Spleen (tissue), 11 donors: ENCODE measurements around the gene RC3H1. TPM values are rescaled to one million over a fixed set of nuclear protein-coding genes. Genes with fewer than 3 reads are reported as not detected.

ENCODE experiments used
- DNase-seq: peaks from one replicate; pipeline ENCODE4 v3.0.0-alpha.2; 2020
- H3K27ac ChIP-seq, 8 donors: fragments of 200-600 bp; sonication (generic) in 7 of 8; 1 replicate in 4 of 8; 2 replicates in 4 of 8; pipeline versions ENCODE4 v1.5.0 to v1.8.0; 2016 to 2021; ENCODE audit warnings: inconsistent platforms in 4 of 8, mild to moderate bottlenecking in 4 of 8, moderate library complexity in 1 of 8
- H3K27me3 ChIP-seq, 7 donors: fragments of 200-600 bp; sonication (generic) in 6 of 7; replicated peaks in 1 of 7; 1 replicate in 4 of 7; 2 replicates in 3 of 7; pipeline versions ENCODE4 v1.5.0 to v1.8.0; 2016 to 2021; ENCODE audit warnings: inconsistent platforms in 3 of 7, mild to moderate bottlenecking in 1 of 7
- H3K36me3 ChIP-seq, 6 donors: fragments of 200-600 bp; sonication (generic) in 5 of 6; 1 replicate in 4 of 6; 2 replicates in 2 of 6; pipeline versions ENCODE4 v1.5.0 to v1.8.0; 2016 to 2021; ENCODE audit warnings: inconsistent platforms in 2 of 6
- H3K4me1 ChIP-seq, 6 donors: fragments of 200-600 bp; sonication (generic) in 5 of 6; 1 replicate in 3 of 6; 2 replicates in 3 of 6; pipeline versions ENCODE4 v1.5.0 to v1.8.0; 2016 to 2021; ENCODE audit warnings: inconsistent platforms in 3 of 6
- H3K4me3 ChIP-seq, 8 donors: fragments of 200-600 bp; sonication (generic) in 7 of 8; 1 replicate in 4 of 8; 2 replicates in 4 of 8; pipeline versions ENCODE4 v1.5.0 to v1.8.0; 2016 to 2021; ENCODE audit warnings: inconsistent platforms in 4 of 8, mild to moderate bottlenecking in 4 of 8, moderate library complexity in 2 of 8
- H3K9me3 ChIP-seq, 8 donors: fragments of 200-600 bp; sonication (generic) in 7 of 8; 1 replicate in 4 of 8; 2 replicates in 4 of 8; pipeline versions ENCODE4 v1.5.0 to v1.8.0; 2016 to 2021; ENCODE audit warnings: inconsistent platforms in 4 of 8
- POLR2A ChIP-seq, 3 donors: fragments of 450-650 bp; IDR thresholded peaks; one replicate each; pipeline ENCODE4 v1.5.1; 2017; ENCODE audit warnings: antibody characterized with exemption in 3 of 3, mild to moderate bottlenecking in 1 of 3
- POLR2AphosphoS5 ChIP-seq, 3 donors: sonication (generic); formaldehyde crosslinking; IDR thresholded peaks; one replicate each; pipeline ENCODE4 v1.5.1; 2017; ENCODE audit warnings: antibody characterized with exemption in 3 of 3
- WGBS, 5 donors: extraction: QIAGEN DNeasy Blood & Tissue Kit in 3 of 5; methylation state at CpG; one replicate each; pipeline versions ENCODE4 v1.1.5 to v1.1.7; 2013 to 2018; 5-methylcytosine and 5-hydroxymethylcytosine counted together
- intact Hi-C: fragments of 100-400 bp; cut with DNase I; formaldehyde crosslinking; loops from one replicate; pipeline ENCODE4 v1.15.0; 2023; ENCODE audit warnings: low total_unique reads
- polyA plus RNA-seq, 3 donors: library from polyadenylated mRNA; stranded (reverse); fragments of 200-250 nt; gene quantifications; one replicate each; pipeline ENCODE4 v1.2.1, GENCODE V29; 2013
- total RNA-seq, 7 donors: library from RNA; depleted of rRNA in 3 of 7; stranded (reverse); fragments of >200 nt in 3 of 7; fragmentation: NEBNext Ultra II Directional in 4 of 7; extraction: Animal tissue kit (Norgen Biotek cat#: 25700) in 4 of 7; gene quantifications; one replicate each; pipeline versions ENCODE4 v1.1.0 to v1.2.1, GENCODE V29; 2016 to 2021
- TF ChIP-seq, protein P1 (sequence below), 11 experiments: fragments of 200-600 bp in 7 of 11; fragments of 450-650 bp in 4 of 11; sonication (generic) in 4 of 11; IDR thresholded peaks in 8 of 11; conservative IDR thresholded peaks in 3 of 11; 1 replicate in 7 of 11; 2 replicates in 4 of 11; pipeline versions ENCODE4 v1.4.0 to v1.8.0; 2016 to 2021; ENCODE audit warnings: antibody characterized with exemption in 11 of 11, inconsistent platforms in 4 of 11, mild to moderate bottlenecking in 1 of 11
- donor health status: healthy with polysubstance abuse.
- donor health status: DM: no; HTN: no; CAD: no; lungs with moderate emphysema.
- donor health status: DM: no; HTN: no; CAD: no.
- donor health status: Bipolar disorder and iron deficiency.
- donor health status: healthy.
- donor health status: DM: no; HTN: no; CAD: no.
- donor health status: DM: yes; HTN: yes; CAD: no.

RC3H1 gene
- total and polyA plus RNA-seq, 10 donors: 3.9 to 64.2 (median 51.4) TPM

DNA sequence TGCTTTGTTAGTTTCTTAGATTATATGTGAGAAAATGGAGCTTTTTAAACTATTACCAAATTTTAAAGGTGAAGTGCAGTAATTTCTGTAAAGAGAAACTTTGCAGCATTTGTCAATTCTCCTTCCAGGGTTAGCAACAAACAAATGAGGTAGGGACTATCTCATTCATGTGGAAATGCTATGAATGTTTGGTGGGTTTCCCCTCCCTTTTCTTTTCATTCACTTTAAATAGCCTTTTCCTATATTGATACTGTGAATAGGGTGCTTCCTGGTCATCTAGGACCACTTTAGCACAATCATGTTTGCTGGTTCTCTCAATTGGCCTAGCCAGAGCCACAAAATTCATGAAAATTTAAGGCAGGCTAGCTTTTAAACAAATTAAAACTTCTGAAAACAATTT is 133.4 kb downstream of the RC3H1 start:
- Histone ChIP-seq H3K27me3 (no peaks in the 10 kb centered on the region), H3K9me3 (no peaks in the 10 kb centered on the region), H3K36me3 (peaks cover 0 to 66% (median 18%) of the 10 kb centered on the region in 6 donors), H3K27ac (peak overlapping the region in 2 of 8 donors; percentile 11 to 27), H3K4me1 (peaks cover 0 to 32% (median 9%) of the 10 kb centered on the region in 6 donors), H3K4me3 (no peak overlapping the region)
- intact Hi-C loops: no loop called here
- no peak for TF ChIP-seq POLR2A (IDR thresholded peaks at IDR 0.05)
- TF ChIP-seq POLR2AphosphoS5 (IDR thresholded peaks at IDR 0.05): no peak
- TF ChIP-seq, protein P1, sequence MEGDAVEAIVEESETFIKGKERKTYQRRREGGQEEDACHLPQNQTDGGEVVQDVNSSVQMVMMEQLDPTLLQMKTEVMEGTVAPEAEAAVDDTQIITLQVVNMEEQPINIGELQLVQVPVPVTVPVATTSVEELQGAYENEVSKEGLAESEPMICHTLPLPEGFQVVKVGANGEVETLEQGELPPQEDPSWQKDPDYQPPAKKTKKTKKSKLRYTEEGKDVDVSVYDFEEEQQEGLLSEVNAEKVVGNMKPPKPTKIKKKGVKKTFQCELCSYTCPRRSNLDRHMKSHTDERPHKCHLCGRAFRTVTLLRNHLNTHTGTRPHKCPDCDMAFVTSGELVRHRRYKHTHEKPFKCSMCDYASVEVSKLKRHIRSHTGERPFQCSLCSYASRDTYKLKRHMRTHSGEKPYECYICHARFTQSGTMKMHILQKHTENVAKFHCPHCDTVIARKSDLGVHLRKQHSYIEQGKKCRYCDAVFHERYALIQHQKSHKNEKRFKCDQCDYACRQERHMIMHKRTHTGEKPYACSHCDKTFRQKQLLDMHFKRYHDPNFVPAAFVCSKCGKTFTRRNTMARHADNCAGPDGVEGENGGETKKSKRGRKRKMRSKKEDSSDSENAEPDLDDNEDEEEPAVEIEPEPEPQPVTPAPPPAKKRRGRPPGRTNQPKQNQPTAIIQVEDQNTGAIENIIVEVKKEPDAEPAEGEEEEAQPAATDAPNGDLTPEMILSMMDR (IDR thresholded peaks at IDR 0.05 in 8 of 11, conservative IDR thresholded peaks at IDR 0.05 in 3 of 11): no peak
- no peak for DNase-seq

DNA sequence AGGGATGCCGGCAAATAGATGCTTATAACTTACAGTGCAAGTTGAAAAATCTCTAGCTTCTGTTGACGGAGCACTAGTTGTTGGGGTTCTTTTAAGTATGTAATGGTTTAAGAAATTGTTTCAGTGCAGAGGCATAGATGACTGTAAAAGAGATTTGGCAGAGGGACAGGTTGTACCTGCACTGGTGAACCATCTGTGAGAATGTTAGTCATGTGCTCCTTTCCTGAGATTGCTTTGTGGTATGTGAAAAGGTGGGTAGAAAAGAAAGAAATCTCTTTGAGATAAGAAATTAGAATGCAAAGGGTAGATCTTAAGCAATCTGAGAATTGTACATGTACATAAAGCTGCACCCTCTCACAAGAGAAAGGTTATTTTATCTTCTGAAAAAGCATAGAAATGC is 134.5 kb downstream of the RC3H1 start:
- H3K9me3 ChIP-seq: no peaks in the 10 kb centered on the region
- no peaks in the 10 kb centered on the region for H3K27me3 ChIP-seq
- H3K4me1 ChIP-seq: peaks cover 0 to 32% (median 9%) of the 10 kb centered on the region in 6 donors
- no peak for DNase-seq
- intact Hi-C loops: no loop called here
- WGBS, 5 donors: 89 to 95% (median 94%) methylated on average over 2 of the region's 2 CpGs
- H3K4me3 ChIP-seq: peak overlapping the region in 1 of 8 donors; percentile 3
- H3K36me3 ChIP-seq: peaks cover 0 to 66% (median 18%) of the 10 kb centered on the region in 6 donors
- H3K27ac ChIP-seq: peak overlapping the region in 3 of 8 donors; percentile 66 to 78 (median 74)
- TF ChIP-seq POLR2A (IDR thresholded peaks at IDR 0.05): no peak
- TF ChIP-seq POLR2AphosphoS5 (IDR thresholded peaks at IDR 0.05): no peak
- TF ChIP-seq, protein P1 (IDR thresholded peaks at IDR 0.05 in 8 of 11, conservative IDR thresholded peaks at IDR 0.05 in 3 of 11): no peak

DNA sequence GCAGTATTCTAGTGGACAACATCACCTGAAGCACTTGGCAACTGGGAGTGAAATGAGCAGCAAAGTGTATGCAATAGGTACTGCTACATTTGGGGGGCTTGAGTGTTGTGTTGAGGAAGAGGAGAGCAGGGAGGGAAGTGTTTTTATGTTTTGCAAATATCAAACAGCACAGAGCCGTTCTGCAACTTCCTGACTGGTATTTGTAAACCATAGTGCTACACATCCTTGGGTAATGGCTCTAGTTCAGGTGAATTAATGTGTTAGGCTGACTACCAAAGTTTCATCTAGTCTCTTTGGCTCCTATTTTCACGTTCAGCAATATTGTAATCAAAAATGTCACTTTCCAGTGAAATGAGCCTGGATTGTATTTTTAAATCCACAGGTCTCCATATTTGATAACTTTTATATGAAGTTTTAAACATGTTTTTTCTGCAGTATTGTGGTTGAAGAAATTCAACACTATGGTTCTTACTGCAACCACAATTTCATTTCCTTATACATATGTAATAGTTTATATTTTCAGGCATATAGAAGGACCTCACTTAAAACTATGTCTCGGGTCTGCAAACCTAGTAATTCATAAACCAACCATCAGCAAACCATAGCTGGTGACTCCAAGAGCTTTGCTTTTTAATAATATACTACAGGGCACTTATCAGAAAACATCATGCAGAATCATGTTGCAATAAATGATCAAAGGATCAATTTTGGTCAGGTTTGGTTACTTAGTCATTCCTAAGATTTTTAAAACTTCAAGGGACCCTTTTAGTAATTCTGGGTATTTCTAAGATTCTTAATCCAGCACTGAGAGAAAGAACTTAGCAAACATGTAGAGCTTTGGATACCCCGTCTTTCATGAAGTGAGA is 135.2 kb downstream of the RC3H1 start:
- no peak for DNase-seq
- 55 to 79% (median 64%) methylated on average over 4 of the region's 4 CpGs for WGBS, 5 donors
- H3K4me1 ChIP-seq: peaks cover 0 to 32% (median 9%) of the 10 kb centered on the region in 6 donors
- peak overlapping the region in 6 of 8 donors; percentile 3 to 78 (median 48) for H3K27ac ChIP-seq
- TF ChIP-seq, protein P1 (IDR thresholded peaks at IDR 0.05 in 8 of 11, conservative IDR thresholded peaks at IDR 0.05 in 3 of 11): no peak
- TF ChIP-seq POLR2A (IDR thresholded peaks at IDR 0.05): no peak
- TF ChIP-seq POLR2AphosphoS5 (IDR thresholded peaks at IDR 0.05): no peak
- intact Hi-C loops: no loop called here
- H3K27me3 ChIP-seq: no peaks in the 10 kb centered on the region
- H3K9me3 ChIP-seq: no peaks in the 10 kb centered on the region
- H3K36me3 ChIP-seq: peaks cover 0 to 65% (median 18%) of the 10 kb centered on the region in 6 donors
- peak overlapping the region in 1 of 8 donors; percentile 3 for H3K4me3 ChIP-seq

DNA sequence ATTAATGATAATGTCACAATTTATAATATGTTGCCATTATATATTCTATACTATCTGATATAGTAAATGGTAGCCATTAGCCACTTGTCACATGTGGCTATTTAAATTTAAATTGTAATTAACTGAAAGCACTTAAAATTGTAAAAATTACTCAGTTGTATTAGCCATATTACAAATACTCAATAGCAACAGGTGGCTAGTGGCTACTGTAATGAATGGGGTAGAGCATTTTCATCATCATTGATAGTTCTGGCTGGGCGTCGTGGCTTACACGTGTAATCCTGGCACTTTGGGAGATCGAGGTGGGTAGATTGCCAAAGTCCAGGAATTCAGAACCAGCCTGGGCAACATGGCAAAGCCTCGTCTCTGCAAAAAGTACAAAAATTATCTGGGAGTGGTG is 137.5 kb downstream of the RC3H1 start:
- Histone ChIP-seq H3K4me1 (peaks cover 0 to 32% (median 9%) of the 10 kb centered on the region in 6 donors), H3K9me3 (no peaks in the 10 kb centered on the region), H3K27me3 (no peaks in the 10 kb centered on the region), H3K4me3 (no peak overlapping the region), H3K27ac (no peak overlapping the region), H3K36me3 (peaks cover 0 to 69% (median 18%) of the 10 kb centered on the region in 6 donors)
- TF ChIP-seq POLR2AphosphoS5 (IDR thresholded peaks at IDR 0.05): no peak
- TF ChIP-seq, protein P1 (IDR thresholded peaks at IDR 0.05 in 8 of 11, conservative IDR thresholded peaks at IDR 0.05 in 3 of 11): no peak
- TF ChIP-seq POLR2A (IDR thresholded peaks at IDR 0.05): no peak
- DNase-seq: no peak
- WGBS, 5 donors: 86 to 97% (median 92%) methylated on average over 5 of the region's 5 CpGs
- intact Hi-C loops: no loop called here
